GM18499 (cell line): Measurements from ENCODE around the gene NSFL1C.
"Not testable (repeated sequence)": the region's sequence is repeated elsewhere in the genome, so short reads cannot be mapped to it uniquely, and the experiment has no call there.

ENCODE experiments used
- ATAC-seq: cut with Tn5 transposase; IDR thresholded peaks from one replicate; pipeline ENCODE4 v1.9.1; 2021; ENCODE audit warnings: moderate number of reproducible peaks; ENCODE audit not compliant: insufficient read depth, unreplicated experiment

NSFL1C gene

DNA sequence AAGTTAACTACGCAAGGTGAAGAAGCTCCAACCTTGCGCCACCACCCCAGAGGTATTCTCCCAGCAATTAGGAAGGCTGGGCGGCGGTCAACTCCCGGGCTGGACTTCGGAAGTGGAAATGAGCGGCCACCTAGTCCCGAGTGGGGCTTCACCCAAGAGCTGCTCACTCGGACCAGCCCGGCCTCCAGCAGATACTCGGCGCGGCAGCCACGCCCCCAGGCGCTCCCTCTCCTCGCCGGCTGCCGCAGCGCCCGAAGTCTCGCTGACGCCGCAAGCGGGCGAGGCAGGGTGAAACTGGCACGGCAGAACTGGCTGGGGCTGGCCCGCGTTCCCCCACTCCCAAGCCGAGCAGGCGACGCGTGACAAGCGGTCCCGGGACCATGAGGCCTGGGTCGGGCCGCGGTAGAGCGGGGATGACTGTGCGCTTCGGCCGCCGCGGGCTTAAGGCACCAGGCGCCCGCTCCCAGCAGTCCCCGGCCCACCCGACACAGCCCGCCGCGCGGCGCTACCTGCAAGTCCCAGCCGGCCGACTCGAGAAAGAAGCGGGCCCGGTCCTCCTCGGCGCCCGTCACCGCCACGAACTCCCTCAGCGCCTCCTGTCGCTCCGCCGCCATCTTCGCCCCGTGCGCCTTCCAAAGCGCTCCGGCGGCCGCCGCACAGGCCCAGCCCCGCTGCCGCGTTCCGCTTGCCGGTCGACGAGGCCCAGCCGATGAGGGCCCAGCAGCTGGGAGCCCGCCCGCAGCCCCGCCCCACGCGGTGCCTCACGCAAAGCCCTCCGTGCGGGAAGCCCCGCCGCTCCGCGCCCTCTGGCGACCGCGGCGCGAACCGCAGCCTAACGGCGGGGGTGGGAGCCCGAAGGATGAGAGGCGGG, at the start of gene NSFL1C:
NSFL1C (minus strand) TSS at position 639 of the 871 bp plus-strand sequence; CDS start at position 614, 25 bp downstream.
- ATAC-seq: peak; percentile 61

DNA sequence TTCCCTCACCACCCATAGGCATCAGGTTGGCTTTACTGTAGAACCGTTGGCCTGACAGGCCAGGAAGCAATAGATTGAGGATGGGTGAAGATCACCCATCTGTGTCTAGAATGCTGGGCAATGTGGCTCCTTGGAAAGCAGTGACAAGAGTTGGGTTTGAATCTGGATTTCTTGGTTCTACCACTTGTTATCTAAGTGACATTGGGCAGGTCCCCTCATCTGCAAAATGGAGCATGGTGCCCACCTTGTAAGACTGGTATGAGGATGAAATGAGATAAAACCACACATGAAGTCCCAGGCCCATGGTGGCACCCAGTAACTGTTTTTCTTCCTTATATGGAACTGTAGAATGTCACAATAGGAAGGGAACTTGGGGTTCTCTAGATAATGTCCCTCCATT, 47.2 kb upstream of the NSFL1C start:
- ATAC-seq: no peak

DNA sequence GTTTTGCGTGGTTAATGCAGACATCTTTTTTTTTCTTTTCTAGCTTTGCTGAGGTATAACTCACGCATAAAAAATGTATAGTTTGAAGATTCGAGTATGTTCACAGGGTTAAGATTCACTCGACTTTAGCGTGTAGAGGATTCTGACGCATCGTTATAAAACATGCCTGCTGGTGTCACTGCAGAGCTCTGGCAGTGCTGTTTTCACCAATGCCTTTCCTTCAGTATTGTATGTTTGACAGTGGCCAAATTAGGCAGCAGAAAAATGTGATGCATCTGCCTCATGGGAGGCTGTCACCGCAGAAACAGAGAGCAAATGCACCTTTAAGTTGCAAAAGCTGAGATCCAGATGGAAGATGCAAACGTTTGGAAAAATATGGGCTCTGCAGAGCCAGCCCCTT, 42.6 kb upstream of the NSFL1C start:
- no peak for ATAC-seq

DNA sequence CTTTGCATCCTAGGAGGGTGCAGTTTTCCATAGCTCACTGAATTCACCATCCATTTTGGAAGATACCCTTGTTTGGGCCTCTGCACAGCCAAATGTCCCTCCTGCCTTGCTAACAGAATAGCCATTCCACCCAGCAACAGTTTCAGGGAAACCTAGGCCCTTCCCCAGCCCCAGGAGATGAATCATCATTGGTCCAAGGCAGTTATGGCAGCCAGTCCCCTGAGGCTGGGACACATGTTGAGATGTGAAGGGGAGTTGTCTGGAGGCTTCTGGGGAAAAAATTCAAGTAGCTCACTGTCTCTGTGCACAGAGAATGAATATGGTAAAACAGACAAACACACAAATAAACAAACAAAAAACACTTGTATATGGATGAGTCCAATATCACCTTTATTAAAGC, 41.9 kb upstream of the NSFL1C start:
- ATAC-seq: no peak

DNA sequence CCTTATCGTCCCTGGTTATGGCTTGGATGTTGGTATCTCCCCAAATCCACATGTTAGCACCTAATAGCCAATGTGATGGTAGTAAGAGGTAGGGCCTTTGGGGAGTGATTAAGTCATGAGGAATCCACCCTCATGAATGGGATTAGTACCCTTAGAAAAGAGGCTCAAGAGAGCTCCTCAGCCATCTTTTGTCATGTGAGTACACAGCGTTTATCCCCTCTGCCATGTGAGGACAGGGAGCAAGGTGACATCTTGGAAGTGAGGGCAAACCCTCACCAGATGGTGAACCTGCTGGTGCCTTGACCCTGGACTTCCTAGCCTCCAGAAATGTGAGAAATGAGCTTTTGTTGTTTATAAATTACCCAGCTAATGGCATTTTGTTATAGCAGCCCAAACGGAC, 40.6 kb upstream of the NSFL1C start:
- no peak for ATAC-seq

DNA sequence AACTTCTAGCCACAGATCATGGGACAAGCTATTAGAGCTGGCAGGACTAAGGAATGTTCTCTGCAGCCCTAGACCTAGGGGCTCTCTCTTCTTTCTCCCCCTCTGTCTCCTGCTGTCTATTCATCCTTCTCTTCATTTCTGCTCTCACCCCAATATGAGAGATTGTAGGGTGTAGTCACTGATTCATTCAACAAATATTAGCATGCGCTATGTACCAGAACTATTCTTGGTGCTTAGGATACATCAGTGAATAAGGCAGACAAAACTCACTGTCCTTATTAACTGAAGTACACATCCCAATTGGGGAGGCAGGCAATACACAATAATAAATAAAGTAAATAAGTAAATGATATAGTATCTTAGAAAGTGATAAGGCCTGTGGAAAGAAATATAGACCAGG, 39.2 kb upstream of the NSFL1C start:
- ATAC-seq: no peak

DNA sequence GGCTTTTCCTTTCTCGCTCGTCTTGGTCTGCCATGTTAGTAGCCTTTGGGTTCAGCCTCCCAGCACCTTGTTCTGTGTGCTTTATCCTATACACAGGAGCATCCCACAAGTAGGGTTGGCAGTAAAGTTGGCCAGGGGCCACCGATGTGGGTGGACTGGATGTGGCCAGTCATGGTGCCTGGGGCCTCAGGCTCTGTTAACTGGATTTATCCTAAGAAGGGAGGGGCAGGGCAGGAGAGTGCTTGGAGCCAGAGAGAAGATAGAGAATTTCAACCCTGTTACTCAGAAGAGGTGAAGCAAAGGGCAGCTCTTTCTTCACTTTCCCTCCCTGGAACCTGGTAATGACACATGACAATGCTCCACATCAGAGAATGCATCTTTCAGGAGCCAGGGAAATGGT, 38.7 kb upstream of the NSFL1C start:
- no peak for ATAC-seq

DNA sequence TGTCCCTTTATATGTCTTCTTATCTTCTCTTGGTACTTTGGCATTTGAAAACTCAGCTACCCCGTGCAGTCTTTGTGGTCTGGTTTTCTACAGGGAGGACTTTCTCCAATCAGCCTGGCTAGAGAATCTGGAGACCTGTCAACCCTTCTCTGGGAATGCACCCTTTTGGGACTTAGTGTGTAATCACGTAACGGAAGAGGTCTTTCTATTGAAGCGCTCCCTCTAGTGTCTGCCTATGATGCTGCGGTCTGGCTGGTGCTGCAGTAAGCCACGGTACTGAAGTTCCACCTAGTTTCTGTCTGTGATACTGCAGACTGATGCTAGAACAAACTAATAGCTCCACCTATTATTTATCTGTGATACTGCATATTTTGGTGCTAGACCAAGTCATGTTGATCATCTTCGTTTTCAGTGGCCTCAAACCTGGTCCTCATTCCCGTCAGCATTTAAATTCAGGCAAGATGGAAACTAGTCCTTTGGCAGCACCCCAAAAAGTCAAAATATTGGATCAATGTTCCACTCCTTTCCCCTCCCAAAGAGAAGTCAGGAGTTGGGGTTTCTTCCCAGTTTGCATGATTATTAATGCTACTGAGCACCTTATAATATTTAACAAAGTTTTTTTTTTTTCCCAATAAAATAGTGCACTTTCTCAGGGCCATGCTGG, 37.0 kb upstream of the NSFL1C start:
- ATAC-seq: no peak

DNA sequence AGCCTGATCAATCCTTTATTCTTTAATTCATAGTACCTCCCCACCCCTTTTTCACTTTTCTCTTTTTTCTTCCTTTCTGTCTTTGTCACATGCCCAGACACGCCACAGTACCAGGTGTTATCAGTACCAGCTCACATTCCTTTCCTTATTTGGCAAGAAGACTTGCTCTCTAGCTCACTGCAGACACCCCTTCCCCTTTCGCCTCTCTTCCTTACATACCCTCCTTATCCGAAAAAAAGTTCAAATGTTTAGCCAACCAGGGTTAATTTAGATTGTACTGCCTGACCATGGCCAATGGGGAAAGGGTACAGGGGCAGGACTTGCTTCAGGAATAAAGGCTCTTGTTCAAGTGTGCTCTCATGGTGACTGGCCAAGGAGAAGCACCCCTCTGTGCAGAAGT, 33.8 kb upstream of the NSFL1C start:
- no peak for ATAC-seq

DNA sequence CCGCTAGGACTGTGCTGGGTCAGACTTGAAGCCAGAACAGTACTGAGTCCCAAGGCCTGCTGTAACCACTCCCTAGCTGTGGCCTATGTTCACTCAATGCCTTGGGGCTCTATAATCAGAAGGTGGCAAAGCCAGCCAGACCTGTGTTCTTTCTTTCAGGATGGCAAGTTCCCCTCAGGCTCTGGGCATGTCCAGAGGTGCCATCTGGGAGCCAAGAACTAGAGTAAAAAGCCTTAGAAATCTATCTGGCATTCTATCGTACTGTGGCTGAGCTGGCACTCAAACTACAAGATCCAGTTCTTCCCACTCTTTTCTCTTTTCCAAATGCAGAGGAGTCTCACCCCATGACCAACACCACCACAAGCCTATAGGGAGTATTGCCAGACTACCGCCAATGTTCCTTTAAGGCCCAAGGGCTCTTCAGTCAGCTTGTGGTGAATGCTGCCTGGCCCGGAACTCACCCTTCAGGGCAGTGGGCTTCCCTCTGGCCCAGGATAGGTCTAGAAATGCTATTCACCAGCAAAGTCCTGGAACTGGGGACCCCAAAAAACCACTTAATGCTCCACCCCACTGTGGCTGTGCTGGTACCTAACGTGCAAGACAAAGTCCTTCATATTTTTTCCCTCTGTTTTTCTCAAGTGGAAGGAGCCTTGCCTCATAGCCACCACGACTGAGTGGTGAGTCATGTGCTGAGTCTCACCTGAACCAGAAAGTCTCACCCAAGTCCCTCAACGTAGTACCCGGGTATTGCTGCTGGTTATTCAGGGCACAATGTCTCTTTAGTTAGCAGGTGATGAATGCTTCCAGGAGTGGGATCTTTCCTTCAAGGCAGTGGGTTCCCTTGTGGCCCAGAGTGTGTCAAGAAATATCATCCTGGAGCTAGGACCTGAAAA, 33.1 kb upstream of the NSFL1C start:
- ATAC-seq: no peak

DNA sequence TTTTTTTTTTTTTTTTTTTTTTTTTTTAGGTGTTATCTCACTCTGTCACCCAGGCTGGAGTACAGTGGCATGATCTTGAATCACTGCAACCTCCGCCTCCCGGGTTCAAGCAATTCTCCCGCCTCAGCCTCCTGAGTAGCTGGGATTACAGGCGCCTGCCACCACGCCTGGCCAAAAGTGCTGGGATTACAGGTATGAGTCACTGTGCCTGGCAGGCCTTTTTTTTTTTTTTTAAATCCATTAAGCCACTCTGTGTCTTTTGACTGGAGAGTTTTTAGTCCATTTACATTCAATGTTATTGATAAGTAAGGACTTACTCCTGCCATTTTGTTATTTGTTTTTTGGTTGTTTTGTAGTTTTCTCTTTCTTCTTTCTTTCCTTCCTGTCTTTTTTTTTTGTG, 30.7 kb upstream of the NSFL1C start:
- not testable (repeated sequence) for ATAC-seq

DNA sequence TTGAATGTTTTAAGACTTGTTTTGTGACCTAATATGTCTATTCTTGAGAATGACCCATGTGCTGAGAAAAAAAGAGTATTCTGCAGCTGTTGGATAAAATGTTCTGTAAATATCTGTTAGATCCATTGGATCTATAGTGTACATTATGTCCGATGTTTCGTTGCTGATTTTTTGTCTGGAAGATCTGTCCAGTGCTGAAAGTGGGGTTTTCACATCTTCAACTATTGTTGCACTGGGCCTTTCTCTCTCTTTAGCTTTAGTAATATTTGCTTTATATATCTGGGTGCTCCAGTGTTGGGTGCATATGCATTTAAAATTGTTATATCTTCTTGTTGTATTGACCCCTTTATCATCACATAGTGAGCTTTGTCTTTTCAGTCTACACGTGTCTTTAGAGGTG, 30.3 kb upstream of the NSFL1C start:
- no peak for ATAC-seq

DNA sequence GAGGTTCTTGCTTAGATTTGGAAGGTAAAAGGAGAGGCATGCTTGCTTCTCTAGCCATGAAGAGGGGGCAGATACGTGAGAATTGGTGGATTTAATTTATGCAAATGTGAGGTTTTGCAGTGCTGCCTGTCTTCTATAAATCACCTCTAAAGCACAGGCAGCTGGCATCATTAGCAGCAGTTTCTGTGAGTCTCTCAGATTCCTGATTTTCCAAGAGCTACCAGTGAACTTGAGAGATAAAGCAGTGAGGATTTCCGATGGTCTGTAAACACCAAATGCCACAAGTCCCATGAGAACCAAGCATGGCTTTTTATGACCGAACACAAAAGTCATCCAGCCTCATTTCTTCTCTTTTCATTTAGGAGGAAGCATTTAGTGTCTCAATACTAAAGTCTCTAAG, 27.8 kb upstream of the NSFL1C start:
- no peak for ATAC-seq

DNA sequence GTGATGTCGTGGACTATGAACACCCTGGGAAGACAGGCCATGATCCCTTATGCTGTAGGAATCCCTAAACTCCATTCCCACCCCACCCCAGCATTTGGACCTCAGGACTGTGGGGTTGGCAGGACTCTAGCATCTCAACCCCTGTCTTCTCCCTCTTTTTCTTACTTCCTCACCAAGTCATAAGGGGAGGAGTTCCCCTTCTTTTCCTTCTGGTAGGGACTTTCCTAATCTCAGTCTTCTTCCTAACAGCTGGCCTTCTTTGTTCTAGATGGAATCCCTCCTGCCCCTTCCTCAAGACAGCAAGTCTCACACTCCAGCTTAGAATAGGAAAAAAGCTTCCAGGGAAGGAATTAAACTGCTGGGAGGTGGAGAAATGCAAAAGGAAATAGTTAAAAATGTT, 26.9 kb upstream of the NSFL1C start:
- no peak for ATAC-seq

DNA sequence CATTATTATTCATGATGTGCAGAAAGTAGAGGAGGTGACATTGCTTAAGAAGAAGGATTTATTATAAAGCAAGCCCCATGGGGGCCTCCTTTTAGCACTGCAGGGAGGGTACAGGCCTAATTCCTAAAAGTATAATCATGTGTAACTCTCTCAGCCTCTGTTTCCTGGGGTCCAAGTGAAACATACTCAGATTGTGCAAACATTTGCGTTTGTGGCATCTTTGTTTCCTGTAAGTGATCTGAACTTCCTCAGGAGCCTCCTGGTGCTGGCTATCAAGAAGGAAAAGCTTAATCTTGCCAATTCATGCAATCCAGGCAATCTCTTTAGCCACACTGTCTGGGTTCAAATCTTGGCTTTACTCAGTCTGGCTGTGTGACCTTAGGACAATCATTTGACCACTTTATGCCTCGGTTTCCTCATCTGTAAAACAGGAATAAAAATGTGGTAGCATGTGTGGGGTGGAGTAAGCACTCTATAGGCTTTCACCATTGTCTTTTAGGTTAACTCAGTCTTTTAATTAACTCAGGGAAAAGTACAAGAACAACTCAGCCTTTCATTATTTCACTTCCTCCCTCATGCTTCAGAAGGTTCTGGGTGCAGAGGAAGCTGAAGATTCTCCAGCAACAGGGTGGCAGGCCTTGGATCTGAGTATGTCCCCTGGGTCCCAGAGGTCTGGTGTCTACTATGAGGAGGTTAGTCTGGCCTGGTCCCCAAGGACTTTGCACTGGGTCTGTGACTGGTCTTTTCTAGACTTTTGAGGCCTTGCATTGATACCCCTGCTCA, 25.4 kb upstream of the NSFL1C start:
- ATAC-seq: no peak

DNA sequence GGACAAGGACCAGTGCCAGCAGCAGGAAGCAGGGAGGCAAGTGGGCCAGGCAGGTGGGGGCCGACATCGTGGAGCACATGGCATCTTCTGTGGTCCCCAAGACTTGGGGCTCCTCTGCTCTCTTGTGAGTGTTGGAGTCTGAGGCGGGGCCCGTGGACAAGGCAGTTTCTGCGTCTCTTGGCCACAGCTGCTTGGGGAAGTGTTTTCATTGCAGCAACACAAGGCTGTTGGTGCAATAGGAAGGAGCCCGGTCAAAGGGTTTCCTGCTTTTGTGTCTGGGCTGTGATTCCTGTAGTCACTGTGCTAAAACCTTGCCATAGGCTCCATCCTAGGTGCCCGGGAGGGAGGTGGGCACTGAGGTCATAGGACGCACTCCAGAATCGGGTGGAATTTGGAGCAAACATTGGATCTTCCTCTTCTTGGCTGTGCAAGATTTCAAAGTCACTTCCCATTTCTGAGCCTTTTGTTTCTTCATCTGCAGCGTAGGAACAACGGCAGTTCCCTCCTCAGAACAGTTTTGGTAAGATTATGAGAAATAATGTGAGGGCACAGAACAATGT, 24.7 kb upstream of the NSFL1C start, which contains the start of gene SIRPB2:
SIRPB2 (minus strand) TSS at position 140 of the 560 bp plus-strand sequence; CDS start at position 79, 61 bp downstream.
- ATAC-seq: no peak

DNA sequence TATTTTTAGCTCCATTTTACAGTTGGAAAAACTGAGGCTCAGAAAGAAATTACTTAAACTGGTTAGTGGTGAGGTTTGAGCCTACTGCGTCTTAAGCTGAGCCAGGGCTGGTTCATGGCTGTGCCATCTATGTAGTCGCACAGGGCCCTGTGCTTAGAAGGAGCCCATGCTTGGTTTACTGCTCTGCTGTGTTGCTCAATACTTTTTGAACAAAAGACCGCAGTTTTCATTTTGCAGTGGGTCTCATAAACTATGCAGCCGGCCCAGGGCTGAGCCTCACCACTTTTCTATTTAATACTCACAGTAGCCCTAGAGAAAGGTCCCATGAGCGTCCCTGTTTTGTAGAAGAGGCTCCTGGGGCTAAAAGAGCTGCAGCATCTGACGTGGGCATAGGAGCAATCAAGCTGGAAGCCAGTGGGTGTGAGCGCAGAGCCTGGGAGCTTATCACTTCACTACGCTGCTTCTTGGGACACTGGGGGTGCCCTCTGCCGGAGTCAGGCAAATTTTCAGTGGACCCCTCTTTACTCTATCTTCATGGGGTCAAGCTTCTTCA, 24.1 kb upstream of the NSFL1C start:
- no peak for ATAC-seq

DNA sequence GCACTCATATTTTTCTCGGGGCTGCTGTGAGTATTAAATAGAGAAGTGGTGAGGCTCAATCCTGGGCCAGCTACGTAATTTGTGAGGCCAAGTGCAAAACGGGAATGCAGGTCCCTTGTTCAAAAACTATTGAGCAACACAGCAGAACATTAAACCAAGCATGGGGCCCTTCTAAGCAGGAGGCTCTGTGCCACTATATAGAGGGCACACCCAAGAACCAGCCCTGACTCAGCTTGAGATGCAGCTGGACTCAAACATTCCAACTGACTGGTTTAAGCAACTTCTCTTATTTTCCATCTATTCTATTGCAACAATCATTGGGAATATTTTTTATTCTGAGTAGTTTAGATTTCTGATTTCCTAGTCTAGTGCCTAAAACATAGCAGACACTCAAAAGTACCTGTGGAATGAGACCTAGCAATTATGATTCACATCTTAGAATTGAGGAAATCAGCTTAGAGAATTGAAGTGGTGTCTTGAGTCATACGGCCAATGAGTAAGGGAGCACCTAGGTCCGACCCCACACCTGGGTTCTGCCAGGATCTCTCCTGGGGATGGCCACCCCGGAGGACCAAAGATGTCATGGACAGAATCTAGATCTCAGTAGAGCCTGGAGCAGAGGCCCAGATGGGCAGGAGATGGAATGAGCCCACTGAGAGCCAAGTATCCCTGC, 23.3 kb upstream of the NSFL1C start:
- ATAC-seq: no peak

DNA sequence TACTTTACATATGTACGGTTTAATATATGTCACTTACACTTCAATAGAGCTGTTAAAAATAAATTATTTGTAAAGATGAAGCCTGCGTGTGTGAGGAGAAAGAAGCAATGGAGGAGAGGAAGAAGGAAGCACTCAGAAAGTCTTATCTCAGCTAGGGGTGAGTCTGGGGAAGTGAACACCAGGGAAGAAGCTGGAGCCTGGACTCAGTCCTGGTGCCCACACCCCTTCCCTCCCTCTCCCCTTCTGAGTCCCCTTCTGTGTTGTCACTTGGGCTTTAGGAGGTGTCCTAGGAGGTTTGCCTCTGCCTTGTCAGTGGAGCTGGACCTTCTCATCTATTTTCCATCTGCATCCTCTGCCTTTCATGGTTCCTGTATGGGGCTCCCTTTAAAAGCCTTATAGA, 22.7 kb upstream of the NSFL1C start:
- ATAC-seq: no peak
